IMR-90 (cell line): ENCODE measurements around the gene RHOBTB1. TPM values are rescaled to one million over a fixed set of nuclear protein-coding genes. Genes with fewer than 3 reads are reported as not detected.

Experiments used
- RCOR1 ChIP-seq: IDR thresholded peaks from 2 replicates; pipeline ENCODE4 v1.6.1; 2012; ENCODE audit warnings: mild to moderate bottlenecking, low read length, improper control_type of control experiment; ENCODE audit not compliant: insufficient replicate concordance
- USF2 ChIP-seq: fragments of 150-350 bp; IDR thresholded peaks from 2 replicates; pipeline ENCODE4 v1.6.1; 2017; ENCODE audit warnings: mild to moderate bottlenecking, antibody characterized with exemption, low read length, low read depth
- polyA plus RNA-seq, 3 experiments: library from polyadenylated mRNA; depleted of rRNA; stranded (reverse); fragments of >200 nt; gene quantifications; 2 replicates each; pipeline ENCODE4 v1.2.3, GENCODE V29; 2012; ENCODE audit warnings: low replicate concordance in 1 of 3
- total RNA-seq: library from RNA; depleted of rRNA; stranded (reverse); fragments of >200 nt; gene quantifications from 2 replicates; pipeline ENCODE4 v1.2.3, GENCODE V29; 2012

Gene RHOBTB1
- total and polyA plus RNA-seq, 2 of the 4 experiments (the other 2 are of a cell fraction), result 8.9 to 15.2 TPM

DNA sequence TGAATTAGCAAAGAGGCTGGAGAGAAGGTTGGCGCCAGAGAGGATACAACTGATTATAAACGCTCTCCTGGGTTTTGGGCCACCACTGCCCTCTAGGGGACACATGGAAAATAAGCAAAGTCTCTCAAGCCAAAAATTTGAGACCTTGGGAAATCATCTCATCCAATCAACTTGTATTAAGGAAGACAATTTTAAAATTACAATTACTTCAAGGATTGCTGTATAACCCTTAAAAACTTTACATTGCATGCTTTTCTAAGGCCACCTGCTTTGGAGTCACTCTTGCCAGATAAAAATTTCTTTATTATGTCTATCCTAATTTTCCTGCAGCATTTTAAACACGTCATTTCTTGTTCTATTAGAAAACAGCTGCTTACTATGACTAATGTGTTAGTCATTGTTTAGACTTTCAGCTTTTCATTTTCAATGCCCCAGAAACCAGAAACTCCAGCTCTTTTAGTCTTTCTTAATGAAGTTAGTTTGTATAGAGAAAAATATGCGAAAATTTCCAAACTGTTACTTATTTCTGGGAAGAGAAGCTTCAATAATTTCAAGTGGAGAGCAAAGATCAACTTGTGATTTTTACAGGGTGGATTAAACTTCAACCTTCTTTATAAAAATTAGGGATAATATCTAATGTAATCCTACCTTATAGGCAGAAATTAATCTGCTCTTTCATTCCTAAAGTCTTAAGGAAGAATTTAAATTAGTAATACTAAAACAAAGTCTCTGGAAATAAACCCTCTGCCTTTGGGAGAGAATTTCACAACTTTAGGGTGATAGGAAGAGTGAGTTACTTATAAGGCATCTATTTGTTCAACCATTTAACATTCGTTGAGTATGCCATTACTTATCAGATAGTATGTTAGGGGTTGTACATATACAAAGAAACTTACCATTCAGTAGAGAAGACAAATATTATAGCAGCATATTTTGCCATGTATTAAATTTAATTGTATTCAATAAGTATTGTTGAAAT, 20.6 kb upstream of the RHOBTB1 start (continued):
- TF ChIP-seq RCOR1 (no peak), USF2 (no peak)
